Loucy (cell line): Measurements from ENCODE around the gene MYRIP.

Source experiments
- H2AFZ ChIP-seq: fragments of 200-600 bp; sonication (generic); 2 replicates; pipeline ENCODE4 v1.6.0; 2016; ENCODE audit warnings: antibody characterized with exemption, mild to moderate bottlenecking, low read length, moderate library complexity
- H3F3A ChIP-seq: fragments of 200-600 bp; 2 replicates; pipeline ENCODE4 v1.6.0; 2016; ENCODE audit warnings: antibody characterized with exemption, low read depth, mild to moderate bottlenecking
- H3K27me3 ChIP-seq: fragments of 200-600 bp; sonication (generic); 2 replicates; pipeline ENCODE4 v1.6.1; 2014; ENCODE audit warnings: low read length, mild to moderate bottlenecking; ENCODE audit not compliant: insufficient read depth, poor library complexity, severe bottlenecking
- H3K36me3 ChIP-seq: fragments of 200-600 bp; sonication (generic); 2 replicates; pipeline ENCODE4 v1.6.1; 2016; ENCODE audit warnings: low read length; ENCODE audit not compliant: insufficient read depth
- H3K4me1 ChIP-seq: fragments of 200-600 bp; sonication (generic); 2 replicates; pipeline ENCODE4 v1.5.1; 2014; ENCODE audit warnings: low read length, mild to moderate bottlenecking; ENCODE audit not compliant: insufficient read depth, poor library complexity, severe bottlenecking
- H3K4me2 ChIP-seq: fragments of 200-600 bp; sonication (generic); 2 replicates; pipeline ENCODE4 v1.6.0; 2014; ENCODE audit warnings: antibody characterized with exemption, low read length, low read depth, mild to moderate bottlenecking; ENCODE audit not compliant: poor library complexity, severe bottlenecking
- H3K4me3 ChIP-seq: fragments of 200-600 bp; sonication (generic); 2 replicates; pipeline ENCODE4 v1.5.1; 2014; ENCODE audit warnings: low read length, mild to moderate bottlenecking, mixed read lengths; ENCODE audit not compliant: poor library complexity, severe bottlenecking
- H3K79me2 ChIP-seq: fragments of 200-600 bp; sonication (generic); 2 replicates; pipeline ENCODE4 v1.6.1; 2014; ENCODE audit warnings: low read length; ENCODE audit not compliant: insufficient read depth
- H3K9ac ChIP-seq: fragments of 200-600 bp; sonication (generic); 2 replicates; pipeline ENCODE4 v1.6.0; 2014; ENCODE audit warnings: mild to moderate bottlenecking, low read depth, low read length, moderate library complexity; ENCODE audit not compliant: poor library complexity, severe bottlenecking
- H3K9me2 ChIP-seq: fragments of 200-600 bp; sonication (generic); replicated peaks from 2 replicates; pipeline ENCODE4 v1.6.1; 2016; ENCODE audit warnings: low read depth, low read length, mixed read lengths
- H3K9me3 ChIP-seq: fragments of 200-600 bp; sonication (generic); 2 replicates; pipeline ENCODE4 v1.6.1; 2014; ENCODE audit warnings: mild to moderate bottlenecking, antibody characterized with exemption, low read length, low read depth; ENCODE audit not compliant: insufficient read depth
- H4K20me1 ChIP-seq: fragments of 200-600 bp; sonication (generic); 2 replicates; pipeline ENCODE4 v1.6.0; 2014; ENCODE audit warnings: antibody characterized with exemption, low read length, mild to moderate bottlenecking; ENCODE audit not compliant: insufficient read depth, poor library complexity, severe bottlenecking
- CTCF ChIP-seq: fragments of 200-600 bp; sonication (generic); conservative IDR thresholded peaks from 2 replicates; pipeline ENCODE4 v1.5.1; 2014; ENCODE audit warnings: mild to moderate bottlenecking, antibody characterized with exemption, low read length
- EZH2phosphoT487 ChIP-seq: fragments of 200-600 bp; IDR thresholded peaks from 2 replicates; pipeline ENCODE4 v1.6.1; 2018; ENCODE audit warnings: antibody characterized with exemption, mild to moderate bottlenecking, moderate library complexity, borderline replicate concordance

Gene MYRIP

DNA sequence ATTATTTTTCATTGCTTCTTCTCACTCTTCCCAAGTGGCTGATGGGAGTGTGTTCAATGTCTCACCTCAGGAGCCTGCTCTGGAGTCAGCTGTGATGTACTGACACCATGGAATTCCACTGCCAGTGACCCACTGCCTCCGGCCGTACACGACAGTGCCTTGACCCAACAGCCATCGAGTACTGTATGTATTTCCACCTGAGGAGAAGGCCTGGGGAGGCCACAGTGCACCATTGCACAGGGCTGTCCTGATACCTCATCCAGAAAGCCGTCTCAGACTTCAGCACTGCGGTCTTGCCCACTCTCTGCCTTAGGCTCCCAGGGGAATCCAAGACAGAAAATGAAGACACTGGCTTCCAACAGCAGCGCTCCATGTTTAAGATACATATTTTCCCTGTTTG is 448.7 kb downstream of the MYRIP start:
- no peak overlapping the region for H3K9ac ChIP-seq
- H3K79me2 ChIP-seq = no peaks in the 10 kb centered on the region
- no peak overlapping the region for H2AFZ ChIP-seq
- H4K20me1 ChIP-seq = no peaks in the 10 kb centered on the region
- H3K4me3 ChIP-seq = no peak overlapping the region
- H3K4me1 ChIP-seq = peaks cover 4% of the 10 kb centered on the region
- no peaks in the 10 kb centered on the region for H3K36me3 ChIP-seq
- H3K9me3 ChIP-seq = no peaks in the 10 kb centered on the region
- no peaks in the 10 kb centered on the region for H3K9me2 ChIP-seq
- H3F3A ChIP-seq = no peaks in the 10 kb centered on the region
- H3K27me3 ChIP-seq = no peaks in the 10 kb centered on the region
- H3K4me2 ChIP-seq = no peak overlapping the region
- TF ChIP-seq EZH2phosphoT487 = no peak
- no peak for TF ChIP-seq CTCF

DNA sequence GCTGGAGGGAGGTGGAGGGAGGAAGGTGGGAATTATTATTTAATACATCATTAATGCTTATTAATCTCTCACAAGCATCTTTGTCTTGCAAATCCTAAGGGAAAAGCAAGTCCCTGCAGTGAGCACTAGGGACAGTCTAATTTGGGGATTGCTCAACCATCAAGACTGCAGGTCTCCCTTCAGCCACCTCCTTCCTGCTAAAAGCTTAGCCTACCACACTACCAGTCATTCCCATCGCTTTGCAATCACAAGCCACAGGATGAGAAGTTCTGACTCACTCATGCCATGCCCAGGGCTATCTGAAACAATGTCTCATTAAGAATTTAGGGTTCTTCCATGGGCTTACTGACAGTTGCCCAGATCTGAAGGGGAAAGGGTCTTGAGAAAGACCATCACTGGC is 449.1 kb downstream of the MYRIP start:
- no peaks in the 10 kb centered on the region for H3K9me2 ChIP-seq
- H2AFZ ChIP-seq = no peak overlapping the region
- H3K9ac ChIP-seq = no peak overlapping the region
- H3K4me3 ChIP-seq = no peak overlapping the region
- H3K4me1 ChIP-seq = peaks cover 4% of the 10 kb centered on the region
- H3F3A ChIP-seq = no peaks in the 10 kb centered on the region
- no peaks in the 10 kb centered on the region for H3K27me3 ChIP-seq
- TF ChIP-seq CTCF (no peak), EZH2phosphoT487 (no peak)
- H3K9me3 ChIP-seq = no peaks in the 10 kb centered on the region
- no peaks in the 10 kb centered on the region for H4K20me1 ChIP-seq
- no peak overlapping the region for H3K4me2 ChIP-seq
- H3K79me2 ChIP-seq = no peaks in the 10 kb centered on the region
- no peaks in the 10 kb centered on the region for H3K36me3 ChIP-seq

GRCh38 chr3:40262331-40262730 is 452.9 kb downstream of the MYRIP start:
- Histone ChIP-seq H3K9ac (no peak overlapping the region), H3F3A (no peaks in the 10 kb centered on the region), H2AFZ (no peak overlapping the region), H3K79me2 (no peaks in the 10 kb centered on the region), H3K36me3 (no peaks in the 10 kb centered on the region), H4K20me1 (no peaks in the 10 kb centered on the region), H3K4me2 (no peak overlapping the region), H3K9me3 (no peaks in the 10 kb centered on the region), H3K4me1 (no peaks in the 10 kb centered on the region), H3K4me3 (no peak overlapping the region), H3K9me2 (no peaks in the 10 kb centered on the region), H3K27me3 (no peaks in the 10 kb centered on the region)
- TF ChIP-seq CTCF (no peak), EZH2phosphoT487 (no peak)
